SK-N-DZ (cell line): ENCODE measurements around the gene NRM.

Source experiments
- small RNA-seq, 2 experiments: library from RNA; depleted of rRNA; stranded (forward); fragments of <200 nt; gene quantifications; one replicate each; pipeline ENCODE3, GENCODE V24; 2014

Gene NRM

Small RNA genes within 50 kb of the gene (small RNA-seq; reads per million reads assigned to genes)
- gene RF00019 = 0 reads per million in 2 experiments
